ENCODE results near the gene NIT1. TPM values are rescaled to one million over a fixed set of nuclear protein-coding genes. Genes with fewer than 3 reads are reported as not detected.

The NIT1 gene, protein sequence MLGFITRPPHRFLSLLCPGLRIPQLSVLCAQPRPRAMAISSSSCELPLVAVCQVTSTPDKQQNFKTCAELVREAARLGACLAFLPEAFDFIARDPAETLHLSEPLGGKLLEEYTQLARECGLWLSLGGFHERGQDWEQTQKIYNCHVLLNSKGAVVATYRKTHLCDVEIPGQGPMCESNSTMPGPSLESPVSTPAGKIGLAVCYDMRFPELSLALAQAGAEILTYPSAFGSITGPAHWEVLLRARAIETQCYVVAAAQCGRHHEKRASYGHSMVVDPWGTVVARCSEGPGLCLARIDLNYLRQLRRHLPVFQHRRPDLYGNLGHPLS
- 42.4 and 47.5 TPM in 2 replicates for total RNA-seq (ENCODE audit: low replicate concordance)
- long read RNA-seq, transcript NIT1-216 (6 exons, 1,351 nt): minor isoform, 8 of 99 reads
- long read RNA-seq, transcript NIT1-203 (7 exons, 1,362 nt): major isoform, 67 of 99 reads
- long read RNA-seq, partial matches to known transcripts: 1 of 99 reads
- long read RNA-seq, other reads (novel, unspliced or antisense): 22 of 99 reads

GRCh38 chr1:161117759-161118581 is at the start of gene NIT1, which contains the start of gene PFDN2:
Gene NIT1, plus strand, starts transcription at chr1:161118105. Its CDS starts 72 bp downstream, at chr1:161118177.
Gene PFDN2, minus strand, starts transcription at chr1:161118037. Its CDS starts 11 bp downstream, at chr1:161118026.
- peak; percentile 90 for DNase-seq (ENCODE audit: extremely low spot score, unreplicated experiment)
- no peaks in the 10 kb centered on the region for H3K9me3 Mint-ChIP-seq
- TF ChIP-seq, protein P1, sequence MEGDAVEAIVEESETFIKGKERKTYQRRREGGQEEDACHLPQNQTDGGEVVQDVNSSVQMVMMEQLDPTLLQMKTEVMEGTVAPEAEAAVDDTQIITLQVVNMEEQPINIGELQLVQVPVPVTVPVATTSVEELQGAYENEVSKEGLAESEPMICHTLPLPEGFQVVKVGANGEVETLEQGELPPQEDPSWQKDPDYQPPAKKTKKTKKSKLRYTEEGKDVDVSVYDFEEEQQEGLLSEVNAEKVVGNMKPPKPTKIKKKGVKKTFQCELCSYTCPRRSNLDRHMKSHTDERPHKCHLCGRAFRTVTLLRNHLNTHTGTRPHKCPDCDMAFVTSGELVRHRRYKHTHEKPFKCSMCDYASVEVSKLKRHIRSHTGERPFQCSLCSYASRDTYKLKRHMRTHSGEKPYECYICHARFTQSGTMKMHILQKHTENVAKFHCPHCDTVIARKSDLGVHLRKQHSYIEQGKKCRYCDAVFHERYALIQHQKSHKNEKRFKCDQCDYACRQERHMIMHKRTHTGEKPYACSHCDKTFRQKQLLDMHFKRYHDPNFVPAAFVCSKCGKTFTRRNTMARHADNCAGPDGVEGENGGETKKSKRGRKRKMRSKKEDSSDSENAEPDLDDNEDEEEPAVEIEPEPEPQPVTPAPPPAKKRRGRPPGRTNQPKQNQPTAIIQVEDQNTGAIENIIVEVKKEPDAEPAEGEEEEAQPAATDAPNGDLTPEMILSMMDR (conservative IDR thresholded peaks at IDR 0.05): no peak
- H3K27me3 Mint-ChIP-seq: no peaks in the 10 kb centered on the region
- peaks cover 40% of the 10 kb centered on the region for H3K4me1 Mint-ChIP-seq (ENCODE audit: unreplicated experiment)
- peak within 1 kb of the TSS; percentile 95 for H3K4me3 Mint-ChIP-seq
- peak within 1 kb of the TSS; percentile 94 for H3K27ac Mint-ChIP-seq
- H3K36me3 Mint-ChIP-seq: peaks cover 19% of the 10 kb centered on the region

- TF ChIP-seq, protein P1 (conservative IDR thresholded peaks at IDR 0.05): no peak
- Mint-ChIP-seq H3K36me3 (peaks cover 4% of the 10 kb centered on the region), H3K27me3 (peaks cover 13% of the 10 kb centered on the region), H3K27ac (peak overlapping the region; percentile 86), H3K9me3 (no peaks in the 10 kb centered on the region), H3K4me3 (peak overlapping the region; percentile 67), H3K4me1 (ENCODE audit: unreplicated experiment) (no peaks in the 10 kb centered on the region)
- DNase-seq (ENCODE audit: extremely low spot score, unreplicated experiment): no peak
Measured at GRCh38 chr1:161068306-161069234, 49.3 kb upstream of the NIT1 start.

GRCh38 chr1:161069241-161069640 is 48.7 kb upstream of the NIT1 start:
- TF ChIP-seq, protein P1 (conservative IDR thresholded peaks at IDR 0.05): no peak
- H3K4me1 Mint-ChIP-seq (ENCODE audit: unreplicated experiment): no peaks in the 10 kb centered on the region
- peak overlapping the region; percentile 67 for H3K4me3 Mint-ChIP-seq
- H3K27ac Mint-ChIP-seq: peak overlapping the region; percentile 86
- no peaks in the 10 kb centered on the region for H3K9me3 Mint-ChIP-seq
- H3K36me3 Mint-ChIP-seq: peaks cover 4% of the 10 kb centered on the region
- peaks cover 8% of the 10 kb centered on the region for H3K27me3 Mint-ChIP-seq
- DNase-seq (ENCODE audit: extremely low spot score, unreplicated experiment): no peak

DNA sequence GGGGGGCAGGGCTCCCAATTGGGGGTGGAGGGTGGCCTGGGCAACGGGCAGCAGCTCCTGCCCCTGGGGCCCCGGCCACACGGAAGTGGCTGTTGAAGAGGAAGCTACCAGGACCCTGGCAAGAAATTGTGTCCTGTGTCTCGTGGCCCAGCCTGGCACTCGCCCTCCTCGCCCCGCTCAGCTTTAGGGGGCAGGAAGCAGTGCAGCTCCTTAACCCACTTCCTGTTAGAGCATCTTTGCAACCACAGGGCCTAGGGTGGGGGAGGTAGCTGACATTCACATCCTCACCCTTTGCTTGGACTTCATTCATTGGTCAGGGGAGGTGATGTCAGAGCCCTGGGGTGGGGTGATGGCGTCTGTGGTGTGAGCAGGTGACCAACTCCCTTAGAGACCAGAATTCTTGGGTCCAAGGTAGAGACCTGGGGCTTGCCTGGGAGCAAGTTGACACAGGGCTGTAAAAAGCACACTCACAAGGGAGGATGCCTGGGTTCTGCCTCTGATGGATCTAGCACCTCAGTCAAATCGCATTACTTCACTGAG is 48.1 kb upstream of the NIT1 start, which contains the start of gene ARHGAP30:
Gene ARHGAP30, minus strand, starts transcription at position 161 of the 540 bp plus-strand sequence. CDS start 267 bp downstream, outside the sequence.
- TF ChIP-seq, protein P1 (conservative IDR thresholded peaks at IDR 0.05): no peak
- Mint-ChIP-seq H3K36me3 (peaks cover 4% of the 10 kb centered on the region), H3K27ac (peak within 1 kb of the TSS; percentile 86), H3K4me1 (ENCODE audit: unreplicated experiment) (no peaks in the 10 kb centered on the region), H3K9me3 (no peaks in the 10 kb centered on the region), H3K27me3 (peaks cover 3% of the 10 kb centered on the region), H3K4me3 (peak within 1 kb of the TSS; percentile 67)
- no peak for DNase-seq (ENCODE audit: extremely low spot score, unreplicated experiment)

Data from type B pancreatic cell (in vitro differentiated cells).